GM19438 (cell line): ENCODE results near the gene CLCF1.

Experiments
- ATAC-seq: cut with Tn5 transposase; IDR thresholded peaks from one replicate; pipeline ENCODE4 v1.9.1; 2021; ENCODE audit warnings: low read depth; ENCODE audit not compliant: unreplicated experiment

Gene CLCF1

GRCh38 chr11:67396587-67397389 lies 23.4 kb upstream of the CLCF1 start:
- no peak for ATAC-seq

- no peak for ATAC-seq
Observed at GRCh38 chr11:67396259-67396581, 22.8 kb upstream of the CLCF1 start.

DNA sequence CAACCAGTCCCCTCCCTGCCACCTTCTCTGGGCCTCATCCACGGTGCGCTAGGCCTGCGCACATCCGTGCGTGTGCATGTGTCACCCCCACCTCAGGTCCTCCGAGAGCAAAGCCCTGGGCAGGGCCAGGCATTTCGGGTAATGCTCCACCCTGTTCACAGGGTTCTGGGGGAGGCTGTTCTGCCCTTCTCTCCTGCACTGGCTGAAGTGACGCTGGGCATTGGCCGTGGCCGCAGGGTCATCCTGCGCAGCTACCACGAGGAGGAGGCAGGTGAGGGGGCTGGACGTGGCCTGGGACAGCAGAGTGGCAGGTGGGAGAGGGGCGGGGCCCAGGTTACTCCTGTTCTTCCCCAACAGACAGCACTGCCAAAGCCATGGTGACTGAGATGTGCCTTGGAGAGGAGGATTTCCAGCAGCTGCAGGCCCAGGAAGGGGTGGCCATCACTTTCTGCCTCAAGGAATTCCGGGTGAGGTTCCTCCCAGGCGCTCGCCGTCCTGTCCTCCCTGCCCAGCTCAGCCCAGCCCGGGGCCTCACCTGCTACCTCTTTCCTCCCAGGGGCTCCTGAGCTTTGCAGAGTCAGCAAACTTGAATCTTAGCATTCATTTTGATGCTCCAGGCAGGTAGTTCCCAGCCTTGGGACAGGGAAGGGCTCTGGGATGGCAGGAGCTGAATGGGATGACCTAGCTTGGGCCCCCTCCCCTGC lies 22.3 kb upstream of the CLCF1 start:
- ATAC-seq, result no peak

DNA sequence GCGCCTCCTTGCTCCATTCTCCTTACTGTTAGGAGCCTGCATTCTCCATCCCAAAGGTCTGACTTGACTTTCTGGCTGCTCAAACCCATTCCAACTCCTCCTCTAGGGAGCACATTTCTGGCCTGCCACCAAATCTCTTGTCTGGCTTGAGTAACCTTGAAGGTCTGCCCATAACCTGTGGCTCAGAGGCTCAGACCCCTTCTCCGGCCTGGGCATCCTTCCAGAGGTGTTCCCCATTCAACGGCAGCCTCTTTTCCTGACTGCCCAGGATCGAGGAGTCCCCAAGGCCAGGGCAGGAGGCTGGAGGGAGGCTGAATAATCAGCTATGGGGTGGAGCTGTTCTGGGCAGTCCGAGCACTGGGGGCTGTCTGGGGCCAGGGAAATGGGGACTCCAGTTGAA lies 20.6 kb upstream of the CLCF1 start:
- no peak for ATAC-seq

GRCh38 chr11:67393437-67393836 lies 20.0 kb upstream of the CLCF1 start:
- no peak for ATAC-seq

DNA sequence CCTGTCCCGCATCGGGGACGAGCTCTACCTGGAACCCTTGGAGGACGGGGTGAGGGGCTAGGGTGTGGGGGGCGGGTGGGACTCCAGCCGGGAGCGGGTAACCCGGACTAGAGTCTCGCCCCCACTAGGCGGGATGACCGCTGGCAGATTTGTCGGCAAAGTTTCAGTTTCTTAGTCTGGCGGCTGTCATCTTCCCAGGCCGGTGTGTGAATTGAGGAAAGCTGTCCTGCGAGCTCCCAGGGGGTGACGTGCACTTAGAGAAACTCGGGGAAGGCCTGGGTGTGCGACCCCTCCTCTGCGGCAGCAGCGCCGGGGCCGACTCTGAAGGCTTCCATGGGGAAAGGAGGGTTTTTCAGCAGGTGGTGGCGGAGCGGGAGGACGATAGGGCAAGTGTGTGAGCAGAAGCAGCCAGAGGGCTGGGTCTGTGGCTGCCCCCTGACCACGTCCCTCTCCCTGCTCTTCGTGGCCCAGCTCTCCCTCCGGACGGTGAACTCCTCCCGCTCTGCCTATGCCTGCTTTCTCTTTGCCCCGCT lies 18.9 kb upstream of the CLCF1 start:
- peak; percentile 12 for ATAC-seq

DNA sequence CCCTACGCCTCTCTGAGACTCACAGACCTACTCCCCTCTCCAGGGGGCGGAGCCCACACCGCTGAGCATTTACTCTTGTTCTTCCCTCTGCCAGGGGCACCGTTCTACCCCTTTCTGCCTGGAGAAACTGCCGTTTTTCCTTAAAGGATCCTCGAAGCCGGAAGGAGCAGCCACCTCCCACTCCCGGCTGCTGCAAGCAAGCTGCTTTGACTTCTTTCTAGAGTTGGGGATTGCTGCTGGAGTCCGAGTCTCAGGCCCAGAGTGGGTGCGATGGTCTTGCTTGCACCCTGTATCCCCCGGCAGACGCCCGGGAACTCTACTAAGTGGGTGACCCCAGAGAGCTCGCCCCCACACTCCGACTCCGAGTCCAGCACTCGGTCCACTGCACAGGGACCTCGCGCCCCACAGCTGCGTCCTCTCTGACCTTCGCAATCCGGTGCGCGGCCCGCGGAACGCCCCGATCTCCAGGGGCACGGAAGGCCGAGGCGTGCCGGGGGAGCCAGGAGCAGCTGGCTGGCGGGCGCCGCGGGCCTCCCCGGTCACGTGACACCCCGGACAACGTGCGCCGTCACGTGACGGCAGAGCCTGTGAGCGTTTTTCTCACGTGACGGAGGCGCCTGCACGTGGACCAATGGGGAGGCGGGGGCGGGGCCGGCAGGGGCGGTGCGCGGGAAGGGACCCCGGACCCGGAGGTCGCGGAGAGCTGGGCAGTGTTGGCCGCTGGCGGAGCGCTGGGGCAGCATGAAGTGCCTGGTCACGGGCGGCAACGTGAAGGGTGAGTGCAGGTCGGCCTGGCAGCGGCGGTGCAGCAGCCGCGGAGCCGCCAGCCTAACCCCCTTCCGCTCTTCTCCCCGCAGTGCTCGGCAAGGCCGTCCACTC lies 18.1 kb upstream of the CLCF1 start, which contains the start of gene RAD9A:
RAD9A (plus strand) TSS at position 683 of the 879 bp plus-strand sequence; CDS start at position 742, 59 bp downstream.
- ATAC-seq, result peak; percentile 46

- no peak for ATAC-seq
Observed at GRCh38 chr11:67390947-67391303, 17.5 kb upstream of the CLCF1 start.

- no peak for ATAC-seq
Observed at GRCh38 chr11:67389477-67389876, 16.1 kb upstream of the CLCF1 start.

DNA sequence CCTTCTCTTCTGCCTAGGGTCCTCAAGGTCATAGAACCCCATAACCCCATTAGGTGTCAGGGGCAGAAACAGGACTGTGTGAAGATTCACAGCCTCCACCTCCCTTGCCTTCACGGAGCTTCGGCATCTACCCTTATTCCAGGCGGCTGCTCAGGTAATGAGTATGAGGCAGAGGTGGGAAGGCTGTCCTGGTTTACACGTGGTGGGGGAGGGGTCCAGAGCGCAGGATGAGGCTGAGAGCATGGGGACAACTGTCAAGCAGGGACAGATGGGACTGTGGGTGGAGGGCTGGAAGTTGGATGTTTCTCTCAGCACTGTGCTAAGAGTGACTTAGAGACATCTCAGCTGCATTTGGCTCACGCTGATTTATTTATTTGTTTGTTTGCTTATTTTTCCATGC lies 14.1 kb upstream of the CLCF1 start:
- no peak for ATAC-seq

DNA sequence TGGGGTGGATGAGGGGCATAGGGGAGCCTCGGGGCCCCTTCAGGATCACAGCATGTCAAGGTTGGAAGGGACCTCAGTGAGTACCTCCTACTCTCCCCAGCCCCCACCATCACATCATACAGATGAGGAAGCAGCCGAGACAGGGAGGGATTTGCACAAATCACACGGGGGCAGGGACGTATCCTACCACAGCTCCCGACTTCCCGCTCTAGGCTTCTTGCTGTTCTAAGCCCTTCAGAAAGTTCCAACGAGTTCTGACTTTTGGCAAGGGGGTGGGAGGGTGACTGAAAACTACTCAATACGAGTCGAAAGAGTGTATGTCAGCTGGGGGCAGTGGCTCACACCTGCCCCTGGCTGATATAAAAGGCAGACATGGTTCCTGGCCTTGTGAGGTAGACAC lies 13.7 kb upstream of the CLCF1 start:
- ATAC-seq, result no peak

DNA sequence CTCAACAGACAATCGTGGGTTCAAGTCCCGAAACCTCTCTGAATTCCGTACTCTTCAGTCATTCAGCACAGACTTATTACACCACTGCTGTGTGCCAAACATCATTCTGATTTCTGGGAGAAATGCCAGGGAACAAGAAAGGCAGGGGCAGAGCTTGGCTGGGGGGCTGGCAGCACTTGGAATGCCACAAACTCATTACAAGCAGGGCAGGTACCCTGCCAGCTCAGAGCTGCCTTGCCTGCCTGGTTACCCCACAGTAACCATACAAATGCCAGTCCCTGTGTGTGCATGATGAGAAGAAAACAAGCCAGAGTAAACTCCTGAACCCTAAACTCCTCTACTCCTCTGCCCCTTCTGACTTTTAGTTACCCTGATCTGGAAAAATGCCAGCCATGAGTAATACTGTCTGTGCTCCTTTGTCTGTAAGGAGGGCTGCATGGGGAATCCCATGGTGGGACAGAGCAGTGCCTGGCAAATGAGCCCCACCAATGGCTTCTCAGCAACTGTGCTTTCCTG lies 11.5 kb upstream of the CLCF1 start:
- ATAC-seq, result no peak

DNA sequence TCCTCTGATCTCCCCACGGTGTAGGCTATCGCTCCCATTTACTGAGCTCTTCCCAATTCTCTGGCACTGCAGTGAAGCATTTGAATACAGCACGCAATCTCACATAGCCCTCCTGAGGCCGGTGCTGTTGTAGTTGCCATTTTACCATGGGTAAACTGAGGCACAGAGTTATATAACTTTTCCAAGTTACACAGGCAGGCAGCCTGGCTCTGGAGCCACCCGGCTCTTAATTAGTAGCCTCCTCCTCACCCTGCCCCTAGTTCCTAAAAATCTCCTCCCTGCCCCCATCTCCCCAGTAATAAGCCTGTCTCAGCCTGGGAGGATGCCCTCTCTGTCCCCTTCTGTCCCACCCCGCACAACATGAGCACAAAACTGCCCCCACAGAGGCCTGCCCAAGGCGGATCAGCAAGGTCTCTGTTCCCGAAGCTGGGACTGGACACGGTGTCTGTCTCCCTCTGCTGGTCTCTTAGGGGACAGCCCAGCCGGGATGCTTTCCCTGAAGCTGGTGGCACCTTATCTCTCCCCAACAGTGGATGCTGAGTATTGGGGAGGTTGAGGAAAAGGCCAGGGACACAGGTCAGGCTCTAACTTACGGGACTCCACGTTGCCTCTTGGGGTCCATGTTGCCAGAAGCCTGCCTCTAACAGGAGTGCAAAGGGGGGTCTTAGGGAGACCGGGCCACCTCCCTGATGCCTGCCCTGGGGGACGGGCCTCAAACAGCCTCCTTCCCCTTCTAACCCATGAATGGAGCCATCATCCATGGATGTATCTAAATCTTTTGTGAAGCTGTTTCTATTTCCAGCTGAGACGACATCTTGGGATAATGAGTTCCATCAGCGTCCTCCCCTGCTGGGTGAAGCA lies 9.1 kb upstream of the CLCF1 start:
- ATAC-seq, result no peak

DNA sequence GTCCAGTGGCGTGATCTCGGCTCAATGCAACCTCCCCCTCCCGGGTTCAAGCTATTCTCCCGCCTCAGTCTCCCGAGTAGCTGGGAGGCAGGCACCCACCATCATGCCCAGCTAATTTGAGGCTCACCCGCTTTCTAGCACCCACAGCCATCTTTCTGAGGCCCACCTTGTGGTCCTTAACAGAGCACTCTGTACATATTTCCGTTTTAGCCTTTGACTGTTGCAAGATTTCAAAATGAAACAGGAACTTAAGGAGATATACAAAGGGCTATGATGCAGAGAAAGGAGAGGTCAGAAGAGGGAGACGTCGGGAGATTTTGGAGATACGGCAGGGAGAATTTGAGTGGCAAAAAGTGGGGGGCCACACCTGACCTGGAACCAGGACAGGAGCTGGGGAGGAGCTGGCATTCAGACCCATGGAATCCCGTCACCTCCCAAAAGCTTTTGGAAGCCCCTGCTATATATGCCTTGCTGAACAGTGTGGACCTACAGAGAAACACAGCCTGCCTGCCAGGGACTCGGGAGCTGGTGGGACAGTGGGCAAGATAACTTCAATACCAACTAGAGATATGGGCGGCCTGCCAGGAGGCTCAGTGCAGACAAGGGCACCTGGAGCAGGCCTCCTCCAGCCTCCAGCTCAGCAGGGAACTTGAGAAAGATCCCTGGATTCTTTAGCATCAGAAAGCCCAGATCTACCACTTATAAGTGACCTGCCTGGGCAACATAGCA lies 8.0 kb upstream of the CLCF1 start:
- ATAC-seq, result no peak

- ATAC-seq, result no peak
Observed at GRCh38 chr11:67379061-67380058, 6.0 kb upstream of the CLCF1 start.

GRCh38 chr11:67378544-67378943 lies 5.1 kb upstream of the CLCF1 start:
- ATAC-seq, result no peak

DNA sequence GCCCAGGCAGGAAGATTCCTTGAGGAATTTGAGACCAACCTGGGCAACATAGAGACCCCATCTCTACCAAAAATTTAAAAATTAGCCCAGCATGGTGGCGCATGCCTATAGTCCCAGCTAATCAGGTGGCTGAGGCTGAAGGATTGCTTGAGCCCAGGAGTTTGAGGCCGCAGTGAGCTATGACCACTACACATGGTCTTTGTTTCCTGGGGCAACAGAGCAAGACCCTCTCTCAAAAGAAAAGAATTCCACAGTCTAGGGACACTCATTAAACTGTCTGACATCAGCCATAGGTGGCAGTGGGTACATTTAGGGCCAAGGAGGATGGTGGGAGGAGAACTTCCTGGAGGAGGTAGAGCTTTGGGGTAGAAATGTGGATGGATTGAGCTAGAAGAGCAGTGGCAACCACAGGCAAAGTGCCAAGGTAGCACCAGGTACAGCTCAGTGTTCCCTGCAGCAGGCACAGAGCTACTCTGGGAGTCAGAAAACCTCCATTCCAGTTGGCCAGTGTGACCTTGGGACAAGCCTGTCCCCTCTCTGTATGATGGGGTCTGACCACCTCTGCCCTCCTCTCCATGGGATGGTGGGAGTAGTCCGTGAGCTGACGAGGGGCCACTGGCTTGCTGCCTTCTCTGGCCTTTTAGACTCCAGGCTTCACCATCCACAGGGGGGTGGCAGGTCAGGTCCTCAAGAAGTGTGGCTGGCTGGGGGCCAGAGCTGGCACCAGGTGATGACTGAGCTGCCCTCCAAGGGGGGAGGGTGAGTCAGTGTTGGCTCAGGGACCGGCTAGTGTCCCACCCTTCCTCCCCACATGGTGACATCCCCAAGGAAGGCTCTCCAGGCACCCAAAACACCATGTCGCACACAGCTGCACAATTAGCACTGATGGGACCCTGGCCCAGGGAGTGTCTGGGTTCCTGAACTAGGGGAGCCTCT lies 3.7 kb upstream of the CLCF1 start:
- no peak for ATAC-seq
